DMS 273 treated with DMSO at 0.1 percent for 48 hours (cell line): ENCODE data around the gene THEMIS.
"Not testable (repeated sequence)": the region's sequence is repeated elsewhere in the genome, so short reads cannot be mapped to it uniquely, and the experiment has no call there.

Experiments
- DNase-seq: peaks from one replicate; lab custom pipeline; 2025; lab: John Stamatoyannopoulos, UW

THEMIS gene

DNA sequence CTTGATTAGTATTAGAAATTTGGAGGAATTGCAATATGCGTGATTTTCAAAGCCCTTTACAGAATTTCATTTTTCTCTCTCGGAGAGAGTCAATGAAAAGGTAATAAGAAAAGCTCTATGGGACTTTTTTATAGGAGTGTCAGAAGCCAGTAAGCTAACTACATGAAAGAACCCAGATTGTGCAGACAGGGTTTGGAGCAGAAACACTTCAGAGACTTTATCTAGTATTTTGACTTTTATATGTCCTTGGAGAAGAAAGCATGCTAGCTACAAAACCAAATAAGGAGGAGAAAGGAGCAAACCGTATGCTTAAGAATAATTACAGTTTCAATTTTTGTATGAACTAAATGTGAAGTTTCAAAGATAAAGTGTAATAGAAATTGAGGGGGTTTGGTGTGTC, 182.2 kb downstream of the THEMIS start:
- DNase-seq, result no peak

DNA sequence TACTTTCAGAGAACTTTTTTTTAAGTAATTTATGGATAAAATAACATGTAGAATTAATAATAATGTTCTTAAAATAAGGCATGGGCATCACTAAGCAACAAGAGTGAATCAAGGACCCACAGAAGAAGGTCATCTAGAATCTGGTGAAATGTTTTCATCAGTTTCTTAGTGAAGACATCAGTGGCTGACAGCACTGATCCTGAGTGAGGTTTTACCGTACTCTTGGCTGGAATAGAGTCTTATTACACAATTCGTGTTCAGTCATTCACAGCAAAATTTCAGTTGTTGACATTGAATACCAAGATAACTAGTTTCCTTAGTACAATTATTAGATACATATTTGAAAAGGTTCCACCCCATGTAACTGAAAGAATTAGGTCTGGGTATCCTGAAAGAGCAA, 183.5 kb downstream of the THEMIS start:
- DNase-seq, result no peak

DNA sequence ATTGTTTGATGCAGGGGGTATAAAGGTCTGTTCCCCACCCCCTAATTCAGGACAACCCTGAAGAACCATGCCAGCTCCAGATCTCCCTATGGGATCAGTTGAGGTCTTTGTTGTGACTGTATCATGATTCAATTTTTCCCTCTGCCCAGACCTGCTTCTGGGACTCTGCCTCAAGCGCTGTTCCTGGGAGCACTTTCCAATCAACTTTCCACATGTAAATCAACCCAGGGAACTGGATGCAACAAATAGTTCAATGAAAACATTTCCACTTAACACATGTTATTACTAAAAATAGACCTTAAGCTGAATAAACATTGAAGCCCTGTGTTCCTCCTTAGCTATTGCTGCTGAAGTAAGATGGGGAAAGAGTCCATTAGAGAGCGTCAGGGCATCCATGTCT, 184.4 kb downstream of the THEMIS start:
- no peak for DNase-seq

DNA sequence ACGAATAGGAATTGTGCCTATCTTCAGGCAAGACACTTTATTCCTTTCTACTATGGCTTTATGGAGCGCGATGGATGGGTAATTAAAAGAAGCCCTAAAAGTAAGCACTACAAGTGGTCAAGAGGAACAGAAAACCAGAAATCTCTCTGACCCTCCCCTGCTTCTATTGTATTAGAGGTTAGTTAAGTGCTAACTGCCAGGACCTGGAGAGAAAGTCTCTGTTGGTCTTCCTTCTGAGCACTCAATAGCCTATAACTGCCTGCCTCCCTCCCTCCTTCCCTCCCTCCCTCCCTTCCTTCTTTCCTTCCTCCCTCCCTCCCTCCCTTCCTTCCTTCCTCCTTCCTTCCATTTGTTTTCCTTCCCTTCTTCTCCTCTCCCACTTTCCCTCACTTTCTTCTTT, 190.2 kb downstream of the THEMIS start:
- no peak for DNase-seq

DNA sequence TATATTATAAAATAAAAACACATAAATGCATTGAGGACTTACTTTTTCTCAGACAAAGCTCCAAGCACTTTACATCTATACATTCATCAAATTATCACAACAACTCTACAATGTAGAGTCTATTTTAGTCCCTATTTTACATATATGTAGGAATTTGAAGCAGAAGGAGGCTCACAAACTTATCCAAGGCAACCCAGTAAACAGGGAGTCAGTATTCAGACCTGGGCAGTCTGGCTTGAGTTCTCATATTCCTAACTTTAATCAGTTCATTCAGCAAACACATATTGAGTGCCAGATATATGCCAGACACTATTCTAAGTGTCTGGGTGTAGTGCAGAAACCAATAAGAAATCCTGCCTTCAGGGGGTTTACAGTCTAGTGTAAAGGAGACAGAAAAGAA, 194.6 kb downstream of the THEMIS start:
- no peak for DNase-seq

DNA sequence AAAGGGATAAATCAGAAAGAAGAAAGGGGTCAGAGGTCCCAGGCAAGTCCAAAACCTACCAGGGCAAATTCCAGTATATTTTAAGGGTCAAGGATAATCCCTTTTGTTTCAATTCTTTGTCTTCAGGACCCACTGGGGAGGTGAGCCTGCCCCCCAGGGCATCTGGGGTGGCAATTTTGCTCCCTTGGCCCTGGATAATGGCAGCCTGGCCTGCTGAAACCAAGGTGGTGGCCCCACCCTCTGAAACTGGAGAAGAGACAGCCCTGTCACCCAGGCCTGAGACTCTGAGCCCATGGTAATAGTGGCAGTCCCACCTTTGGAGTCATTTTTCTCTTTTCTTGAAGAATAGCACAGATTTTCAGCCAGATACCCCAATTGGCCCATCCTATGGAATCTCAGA, 205.8 kb downstream of the THEMIS start:
- DNase-seq, result no peak

GRCh38 chr6:127691146-127691545, 209.7 kb downstream of the THEMIS start:
- DNase-seq, result no peak

GRCh38 chr6:127690588-127690987, 210.3 kb downstream of the THEMIS start:
- no peak for DNase-seq

- DNase-seq, result no peak
Observed at GRCh38 chr6:127690092-127690491, 210.8 kb downstream of the THEMIS start.

GRCh38 chr6:127687490-127687889, 213.4 kb downstream of the THEMIS start:
- not testable (repeated sequence) for DNase-seq

- no peak for DNase-seq
Observed at GRCh38 chr6:127686084-127686483, 214.8 kb downstream of the THEMIS start.

- no peak for DNase-seq
Observed at GRCh38 chr6:127684501-127684900, 216.4 kb downstream of the THEMIS start.
